AG09309 (cell line): Measurements from ENCODE around the gene VIPR1.

ENCODE experiments used
- DNase-seq: peaks from one replicate; pipeline ENCODE4 v3.0.0-alpha.2; 2010; ENCODE audit warnings: low read depth
- H3K4me3 ChIP-seq: 2 replicates; pipeline ENCODE4 v1.5.1; 2011; ENCODE audit warnings: mild to moderate bottlenecking, low read depth, low read length, moderate library complexity; ENCODE audit not compliant: control insufficient read depth
- CTCF ChIP-seq: IDR thresholded peaks from 2 replicates; pipeline ENCODE4 v1.5.1; 2011; ENCODE audit warnings: mild to moderate bottlenecking, low read depth, low read length, inconsistent platforms; ENCODE audit not compliant: insufficient read depth, control insufficient read depth; ENCODE audit errors: missing control alignments

Gene VIPR1

GRCh38 chr3:42472555-42472954 lies 29.9 kb upstream of the VIPR1 start:
- DNase-seq, result no peak

GRCh38 chr3:42473083-42473932 lies 29.1 kb upstream of the VIPR1 start:
- peak; percentile 5 for DNase-seq
- no peak for TF ChIP-seq CTCF

More at GRCh38 chr3:42472555-42472954, 29.9 kb upstream of the VIPR1 start:
- H3K4me3 ChIP-seq, result no peak overlapping the region
- TF ChIP-seq CTCF, result no peak

GRCh38 chr3:42476225-42477125 lies 26.0 kb upstream of the VIPR1 start:
- DNase-seq, result no peak
- no peak for TF ChIP-seq CTCF
- no peak overlapping the region for H3K4me3 ChIP-seq

More at GRCh38 chr3:42473083-42473932, 29.1 kb upstream of the VIPR1 start:
- H3K4me3 ChIP-seq, result no peak overlapping the region

- H3K4me3 ChIP-seq, result no peak overlapping the region
- DNase-seq, result no peak
- no peak for TF ChIP-seq CTCF
Observed at GRCh38 chr3:42477696-42478095, 24.7 kb upstream of the VIPR1 start.

- H3K4me3 ChIP-seq, result no peak overlapping the region
- no peak for TF ChIP-seq CTCF
- DNase-seq, result no peak
Observed at GRCh38 chr3:42478830-42479229, 23.6 kb upstream of the VIPR1 start.

GRCh38 chr3:42486814-42487565 lies 15.5 kb upstream of the VIPR1 start:
- no peak overlapping the region for H3K4me3 ChIP-seq
- DNase-seq, result no peak
- TF ChIP-seq CTCF, result no peak
